Measurements from ENCODE around the gene AK8. TPM values are rescaled to one million over a fixed set of nuclear protein-coding genes. Genes with fewer than 3 reads are reported as not detected.
"Not testable (repeated sequence)": the region's sequence is repeated elsewhere in the genome, so short reads cannot be mapped to it uniquely, and the experiment has no call there.

Gene AK8
- total RNA-seq, 1 donor from 2014 or later: not detected

DNA sequence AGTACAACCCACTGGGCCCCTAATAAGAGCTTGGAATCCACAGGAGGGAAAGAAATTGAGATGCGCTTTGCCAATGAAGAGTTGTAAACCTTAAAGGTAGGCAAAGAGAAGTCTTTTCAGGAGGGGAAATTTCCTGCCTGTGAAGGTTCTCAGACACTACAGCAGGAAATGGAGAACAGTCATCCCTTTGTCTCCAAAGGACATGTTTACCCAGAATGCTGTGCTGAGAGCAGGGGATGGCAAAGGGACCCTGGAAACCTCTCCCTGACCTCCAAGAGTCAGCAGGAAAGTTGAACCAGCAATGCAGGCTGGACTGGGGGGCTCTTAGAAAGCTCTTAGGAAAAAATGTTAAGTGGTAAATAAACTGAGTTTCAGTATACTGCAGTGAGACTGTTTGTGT is 103.2 kb downstream of the AK8 start:
- intact Hi-C loops (cut with micrococcal nuclease): no loop called here

- intact Hi-C loops (cut with micrococcal nuclease): no loop called here
Measured at GRCh38 chr9:132773764-132774339, 104.2 kb downstream of the AK8 start.

- intact Hi-C loops (cut with micrococcal nuclease): no loop called here
Measured at GRCh38 chr9:132773093-132773492, 105.0 kb downstream of the AK8 start.

DNA sequence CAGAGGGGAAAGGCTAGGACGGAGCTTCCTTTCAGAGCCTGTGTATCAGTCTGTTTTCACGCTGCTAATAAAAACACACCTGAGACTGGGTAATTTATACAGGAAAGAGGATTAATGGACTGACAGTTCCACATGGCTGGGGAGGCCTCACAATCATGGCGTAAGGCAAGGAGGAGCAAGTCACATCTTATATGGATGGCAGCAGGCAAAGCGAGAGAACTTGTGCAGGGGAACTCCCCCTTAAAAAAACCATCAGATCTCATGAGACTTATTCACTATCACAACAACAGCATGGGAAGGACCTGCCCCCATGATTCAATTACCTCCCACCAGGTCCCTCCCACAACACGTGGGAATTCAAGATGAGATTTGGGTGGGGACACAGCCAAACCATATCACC is 106.3 kb downstream of the AK8 start:
- intact Hi-C loops (cut with micrococcal nuclease): not testable (repeated sequence)

GRCh38 chr9:132770770-132771310 is 107.2 kb downstream of the AK8 start:
- intact Hi-C loops (cut with micrococcal nuclease): no loop called here

- intact Hi-C loops (cut with micrococcal nuclease): loop anchor here (2.0 kb wide), 1 partner anchor 99 kb away; the partner anchor contains the start of gene GTF3C4
Measured at GRCh38 chr9:132769906-132770769, 107.9 kb downstream of the AK8 start.

GRCh38 chr9:132768932-132769905 is 108.9 kb downstream of the AK8 start:
- intact Hi-C loops (cut with micrococcal nuclease): loop anchor here (2.0 kb wide), 1 partner anchor 98 kb away; the partner anchor contains the start of gene GTF3C4

DNA sequence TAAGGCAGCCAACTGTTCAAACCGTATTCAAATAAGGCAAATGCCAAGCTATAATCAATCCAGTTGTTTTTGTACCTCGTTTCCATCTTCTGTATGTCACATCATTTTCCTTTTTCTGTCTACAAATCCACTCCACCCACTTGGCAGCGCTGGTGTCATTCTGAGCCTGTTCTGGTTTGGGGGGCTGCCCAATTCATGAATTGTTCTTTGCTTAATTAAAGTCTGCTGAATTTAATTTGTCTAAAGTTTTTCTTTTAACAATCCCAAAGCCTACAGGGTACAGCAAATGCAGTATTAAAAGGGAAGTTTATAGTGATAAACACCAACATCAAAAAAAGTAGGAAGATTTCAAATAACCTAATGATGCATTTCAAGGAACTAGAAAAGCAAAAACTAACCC is 114.5 kb downstream of the AK8 start:
- intact Hi-C loops (cut with micrococcal nuclease): no loop called here

GRCh38 chr9:132762896-132763295 is 115.2 kb downstream of the AK8 start:
- intact Hi-C loops (cut with micrococcal nuclease): no loop called here

DNA sequence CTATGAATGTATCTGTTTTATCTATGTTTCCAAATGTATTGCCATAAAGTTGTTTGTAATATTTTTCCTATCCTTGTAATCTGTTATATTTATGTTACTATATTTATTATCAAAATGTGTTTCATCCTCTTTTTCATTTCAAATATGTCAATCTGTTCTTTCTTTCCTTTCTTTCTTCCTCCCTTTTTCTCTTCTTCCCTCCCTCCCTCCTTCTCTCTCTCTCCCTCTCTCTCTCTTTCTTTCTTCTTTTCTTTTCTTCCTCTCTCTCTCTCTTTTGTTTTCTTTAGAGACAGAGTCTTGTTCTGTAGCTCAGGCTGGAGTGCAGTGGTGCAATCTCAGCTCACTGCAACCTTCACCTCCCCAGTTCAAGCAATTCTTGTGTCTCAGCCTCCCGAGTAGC is 116.5 kb downstream of the AK8 start:
- intact Hi-C loops (cut with micrococcal nuclease): no loop called here

- intact Hi-C loops (cut with micrococcal nuclease): no loop called here
Measured at GRCh38 chr9:132760057-132760456, 118.0 kb downstream of the AK8 start.

DNA sequence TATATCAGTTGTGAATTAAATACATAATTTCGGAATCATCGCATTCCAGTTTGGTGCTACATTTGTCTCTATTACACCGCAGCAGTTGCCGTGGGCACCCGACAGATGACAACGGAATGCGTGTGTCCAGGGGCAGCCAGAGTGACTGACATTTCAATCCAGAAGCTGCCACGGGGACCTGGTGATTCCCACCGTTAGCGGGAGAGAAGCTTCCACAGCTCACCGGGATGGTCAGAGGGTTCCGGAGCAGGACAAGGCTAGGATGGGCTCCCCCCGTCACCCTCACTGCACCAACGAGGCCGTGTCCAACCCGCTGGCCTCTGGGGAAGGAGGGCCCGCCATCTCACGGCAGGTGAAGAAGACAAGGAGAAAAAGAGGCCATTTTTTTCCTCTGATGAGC is 121.1 kb downstream of the AK8 start:
- intact Hi-C loops (cut with micrococcal nuclease): no loop called here

DNA sequence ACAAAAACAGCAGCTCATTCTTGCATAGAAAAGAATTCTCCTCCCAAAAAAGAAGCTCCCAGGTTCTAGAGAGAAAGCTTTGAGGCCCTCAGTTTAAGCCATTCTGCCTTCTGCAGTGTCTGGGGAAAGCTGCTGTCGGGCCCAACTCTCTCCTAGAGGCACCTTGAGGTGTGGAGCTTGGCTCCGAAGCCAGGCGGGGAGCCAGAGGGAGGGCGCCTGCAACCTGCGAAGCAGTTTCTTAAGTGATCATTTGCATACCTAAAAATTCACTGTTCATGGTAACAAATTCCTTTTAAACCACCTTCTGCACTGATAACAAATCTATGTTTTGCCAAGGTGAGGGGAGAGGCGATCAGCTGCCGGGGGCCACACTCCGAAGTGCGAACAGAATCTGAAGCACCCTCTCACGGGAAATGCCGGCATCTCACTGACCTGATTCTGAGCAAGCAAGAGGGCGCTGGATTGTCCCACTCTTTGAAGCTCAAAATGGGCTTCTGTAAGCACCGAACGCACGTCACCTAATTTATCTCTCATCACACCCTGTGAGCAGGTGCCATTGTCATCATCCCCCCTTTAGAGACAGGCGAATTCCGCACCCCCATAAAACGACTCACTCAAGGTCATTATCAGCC is 121.8 kb downstream of the AK8 start:
- intact Hi-C loops (cut with micrococcal nuclease): no loop called here

- intact Hi-C loops (cut with micrococcal nuclease): no loop called here
Measured at GRCh38 chr9:132755096-132755495, 123.0 kb downstream of the AK8 start.

GRCh38 chr9:132754236-132754635 is 123.8 kb downstream of the AK8 start:
- intact Hi-C loops (cut with micrococcal nuclease): no loop called here

- intact Hi-C loops (cut with micrococcal nuclease): no loop called here
Measured at GRCh38 chr9:132753593-132753880, 124.5 kb downstream of the AK8 start.

GRCh38 chr9:132752877-132753592 is 125.0 kb downstream of the AK8 start:
- intact Hi-C loops (cut with micrococcal nuclease): no loop called here

DNA sequence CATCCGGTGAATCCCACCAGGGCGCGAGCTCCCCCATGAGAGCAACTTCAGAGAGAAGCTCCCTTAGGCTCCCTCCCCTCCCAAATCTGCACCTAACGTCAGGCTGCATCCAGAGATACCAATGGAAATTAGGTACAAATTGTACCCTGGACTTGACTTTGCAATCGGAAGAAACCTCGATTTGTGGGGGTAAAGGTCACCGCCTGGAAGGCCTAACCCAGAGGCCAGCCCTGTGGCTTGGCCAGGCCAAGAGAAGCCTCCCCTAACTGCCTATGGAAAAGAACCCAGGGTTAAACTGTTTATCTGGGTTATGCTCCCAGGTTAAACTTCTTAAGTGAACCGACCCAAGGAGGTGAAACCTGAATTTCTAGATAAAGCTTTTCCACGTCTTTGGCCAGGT is 127.4 kb downstream of the AK8 start:
- intact Hi-C loops (cut with micrococcal nuclease): no loop called here

DNA sequence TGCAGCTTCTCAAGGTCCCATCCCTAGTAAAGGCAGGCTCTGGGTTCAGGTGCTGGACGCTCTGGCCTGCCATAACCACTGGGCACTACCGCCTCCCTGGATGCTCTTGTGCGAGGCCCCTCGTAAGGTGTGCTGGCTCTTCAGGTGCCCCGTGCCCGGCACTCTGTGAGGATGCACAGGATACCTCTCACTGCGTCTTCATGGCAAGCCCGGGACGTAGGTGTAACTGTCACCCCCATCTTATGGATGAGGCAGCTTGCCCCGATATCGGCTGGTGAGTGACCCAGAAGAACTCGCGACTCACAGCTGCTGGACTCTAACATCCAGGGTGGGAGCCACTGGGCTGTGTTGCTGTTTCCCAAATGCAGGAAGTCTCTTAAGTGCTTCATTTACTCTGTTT is 128.8 kb downstream of the AK8 start:
- intact Hi-C loops (cut with micrococcal nuclease): no loop called here

GRCh38 chr9:132748450-132748849 is 129.6 kb downstream of the AK8 start:
- intact Hi-C loops (cut with micrococcal nuclease): no loop called here
